Epithelial cell of esophagus (primary cell): ENCODE results near the gene MED29.
A peak's percentile ranks its signal among the peaks of the same experiment; 100 is the strongest.

Source experiments
- DNase-seq: peaks from one replicate; pipeline ENCODE4 v3.0.0; 2010; ENCODE audit warnings: low read depth
- H3K4me3 ChIP-seq: 2 replicates; pipeline ENCODE4 v1.5.1; 2011; ENCODE audit warnings: mild to moderate bottlenecking, low read length, control low read depth
- CTCF ChIP-seq: IDR thresholded peaks from 2 replicates; pipeline ENCODE4 v1.5.1; 2011; ENCODE audit warnings: low read depth, mild to moderate bottlenecking, low read length, control low read depth, inconsistent platforms; ENCODE audit not compliant: insufficient read depth; ENCODE audit errors: missing control alignments

Gene MED29

GRCh38 chr19:39425744-39426143 lies 34.6 kb downstream of the MED29 start:
- no peak overlapping the region for H3K4me3 ChIP-seq
- DNase-seq: no peak
- no peak for TF ChIP-seq CTCF

GRCh38 chr19:39426170-39426569 lies 35.0 kb downstream of the MED29 start:
- no peak overlapping the region for H3K4me3 ChIP-seq
- no peak for DNase-seq
- no peak for TF ChIP-seq CTCF

GRCh38 chr19:39427707-39428106 lies 36.5 kb downstream of the MED29 start:
- no peak for DNase-seq
- no peak for TF ChIP-seq CTCF
- no peak overlapping the region for H3K4me3 ChIP-seq

- DNase-seq: no peak
- no peak for TF ChIP-seq CTCF
- no peak overlapping the region for H3K4me3 ChIP-seq
Observed at GRCh38 chr19:39428283-39429112, 37.3 kb downstream of the MED29 start.

- peak; percentile 97 for DNase-seq
- no peak overlapping the region for H3K4me3 ChIP-seq
- no peak for TF ChIP-seq CTCF
Observed at GRCh38 chr19:39430675-39431593, 39.8 kb downstream of the MED29 start.

GRCh38 chr19:39432677-39433025 lies 41.5 kb downstream of the MED29 start:
- no peak for DNase-seq
- no peak for TF ChIP-seq CTCF
- no peak overlapping the region for H3K4me3 ChIP-seq
